Upper lobe of left lung (tissue), 4 donors: ENCODE data around the gene KCNMB4.

Source experiments
- EP300 ChIP-seq, 4 donors: sonication (generic); formaldehyde crosslinking; IDR thresholded peaks; one replicate each; pipeline ENCODE4 v1.5.1; 2017; ENCODE audit warnings: antibody characterized with exemption in 4 of 4, control low read depth in 2 of 4
- POLR2A ChIP-seq, 4 donors: fragments of 450-650 bp; IDR thresholded peaks; one replicate each; pipeline ENCODE4 v1.5.1; 2016 to 2017; ENCODE audit warnings: antibody characterized with exemption in 4 of 4, mild to moderate bottlenecking in 2 of 4
- TF ChIP-seq, protein P1 (sequence below), 6 experiments: fragments of 450-650 bp in 4 of 6; fragments of 200-600 bp in 2 of 6; sonication (generic) in 2 of 6; IDR thresholded peaks; one replicate each; pipeline ENCODE4 v1.5.1; 2016 to 2019; ENCODE audit warnings: antibody characterized with exemption in 6 of 6

DNA sequence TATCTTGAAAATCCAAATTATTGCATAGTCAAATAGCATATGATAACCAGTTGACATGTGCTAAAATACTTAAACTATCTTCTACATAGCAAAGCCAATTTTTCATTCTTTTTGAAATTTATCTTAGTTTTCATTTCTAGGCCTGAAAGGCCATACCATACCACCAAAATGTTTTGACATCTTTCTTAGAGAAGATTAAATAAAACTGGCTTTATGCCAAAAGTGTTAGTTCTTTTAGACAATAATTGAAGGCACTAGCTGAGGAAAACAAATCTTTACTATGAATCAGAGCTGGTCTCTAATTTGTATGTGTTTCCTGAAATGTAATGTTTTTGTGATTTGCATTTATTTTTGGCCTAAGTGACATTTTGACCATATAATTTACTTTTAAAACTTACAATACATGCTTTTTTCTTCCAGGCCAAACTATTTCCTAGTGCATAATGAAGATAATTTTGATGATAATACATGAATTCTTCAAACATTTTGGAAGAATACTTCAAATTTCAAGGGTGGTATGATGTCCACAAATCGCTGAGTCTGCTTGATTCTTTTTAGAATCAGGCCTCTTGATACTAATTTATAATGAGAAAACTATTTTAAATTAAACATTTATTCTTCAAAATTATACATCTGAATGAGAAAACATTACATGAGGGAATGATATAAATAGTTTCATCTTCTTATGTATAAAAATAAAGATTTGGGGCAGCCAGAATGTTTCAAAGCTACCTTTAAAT lies 6.5 kb upstream of the KCNMB4 start:
- TF ChIP-seq, protein P1, sequence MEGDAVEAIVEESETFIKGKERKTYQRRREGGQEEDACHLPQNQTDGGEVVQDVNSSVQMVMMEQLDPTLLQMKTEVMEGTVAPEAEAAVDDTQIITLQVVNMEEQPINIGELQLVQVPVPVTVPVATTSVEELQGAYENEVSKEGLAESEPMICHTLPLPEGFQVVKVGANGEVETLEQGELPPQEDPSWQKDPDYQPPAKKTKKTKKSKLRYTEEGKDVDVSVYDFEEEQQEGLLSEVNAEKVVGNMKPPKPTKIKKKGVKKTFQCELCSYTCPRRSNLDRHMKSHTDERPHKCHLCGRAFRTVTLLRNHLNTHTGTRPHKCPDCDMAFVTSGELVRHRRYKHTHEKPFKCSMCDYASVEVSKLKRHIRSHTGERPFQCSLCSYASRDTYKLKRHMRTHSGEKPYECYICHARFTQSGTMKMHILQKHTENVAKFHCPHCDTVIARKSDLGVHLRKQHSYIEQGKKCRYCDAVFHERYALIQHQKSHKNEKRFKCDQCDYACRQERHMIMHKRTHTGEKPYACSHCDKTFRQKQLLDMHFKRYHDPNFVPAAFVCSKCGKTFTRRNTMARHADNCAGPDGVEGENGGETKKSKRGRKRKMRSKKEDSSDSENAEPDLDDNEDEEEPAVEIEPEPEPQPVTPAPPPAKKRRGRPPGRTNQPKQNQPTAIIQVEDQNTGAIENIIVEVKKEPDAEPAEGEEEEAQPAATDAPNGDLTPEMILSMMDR (IDR thresholded peaks at IDR 0.05) = no peak
- TF ChIP-seq EP300 (IDR thresholded peaks at IDR 0.05) (no peak), POLR2A (IDR thresholded peaks at IDR 0.05) (no peak)
